ENCODE data around the gene FBXO17.
"Not testable (repeated sequence)": the region's sequence is repeated elsewhere in the genome, so short reads cannot be mapped to it uniquely, and the experiment has no call there.

FBXO17 gene

DNA sequence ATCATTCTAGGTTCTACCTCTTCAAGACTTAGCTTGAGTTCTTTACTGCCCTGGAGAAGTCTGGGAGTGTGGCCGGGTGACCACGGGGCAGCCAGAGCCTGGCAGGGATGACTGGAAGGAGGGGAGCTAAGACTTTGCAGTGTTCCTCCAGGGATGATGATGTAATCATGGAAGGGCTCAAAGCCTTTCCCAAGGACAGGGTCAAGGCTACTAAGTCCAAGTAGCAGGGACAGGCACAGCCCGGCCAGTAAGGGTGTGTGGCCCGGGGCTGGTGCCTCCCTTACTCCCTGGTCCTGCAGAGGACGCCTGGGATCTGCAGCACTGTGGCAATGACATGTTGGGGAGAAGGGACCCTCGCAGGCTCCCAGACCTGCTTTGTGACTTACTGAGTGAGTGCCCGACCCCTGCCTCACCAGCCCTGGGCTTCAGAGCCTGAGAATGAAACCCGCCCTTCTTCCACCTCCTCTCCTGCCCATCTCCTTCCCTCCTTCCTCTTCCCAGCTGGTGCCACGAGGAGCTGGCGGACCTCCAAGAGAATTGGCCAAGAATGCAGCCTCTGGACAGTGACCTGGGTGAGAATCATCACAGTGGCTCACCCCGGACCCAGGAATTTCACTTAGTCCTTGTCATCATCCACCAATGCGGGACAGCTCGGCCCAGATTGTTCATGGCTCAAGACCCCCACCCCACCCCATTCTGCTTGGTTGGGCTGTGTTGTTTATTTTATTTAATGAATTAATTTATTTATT lies 15.6 kb upstream of the FBXO17 start:
- Mint-ChIP-seq H3K27me3 (peaks cover 17% of the 10 kb centered on the region), H3K27ac (no peak overlapping the region), H3K36me3 (ENCODE audit: low read depth) (no peaks in the 10 kb centered on the region), H3K9me3 (no peaks in the 10 kb centered on the region), H3K4me1 (ENCODE audit: low read depth) (no peaks in the 10 kb centered on the region), H3K4me3 (no peak overlapping the region)

GRCh38 chr19:38989614-38990013 lies 14.1 kb upstream of the FBXO17 start:
- H3K27ac Mint-ChIP-seq = not testable (repeated sequence)
- H3K27me3 Mint-ChIP-seq = peaks cover 20% of the 10 kb centered on the region

GRCh38 chr19:38989066-38989605 lies 13.6 kb upstream of the FBXO17 start:
- Mint-ChIP-seq H3K36me3 (ENCODE audit: low read depth) (no peaks in the 10 kb centered on the region), H3K9me3 (no peaks in the 10 kb centered on the region), H3K4me3 (no peak overlapping the region), H3K27me3 (peaks cover 20% of the 10 kb centered on the region), H3K4me1 (ENCODE audit: low read depth) (no peaks in the 10 kb centered on the region), H3K27ac (no peak overlapping the region)

More at GRCh38 chr19:38989614-38990013, 14.1 kb upstream of the FBXO17 start:
- H3K36me3 Mint-ChIP-seq (ENCODE audit: low read depth); H3K4me3 Mint-ChIP-seq; H3K4me1 Mint-ChIP-seq (ENCODE audit: low read depth); H3K9me3 Mint-ChIP-seq: not testable (repeated sequence)

DNA sequence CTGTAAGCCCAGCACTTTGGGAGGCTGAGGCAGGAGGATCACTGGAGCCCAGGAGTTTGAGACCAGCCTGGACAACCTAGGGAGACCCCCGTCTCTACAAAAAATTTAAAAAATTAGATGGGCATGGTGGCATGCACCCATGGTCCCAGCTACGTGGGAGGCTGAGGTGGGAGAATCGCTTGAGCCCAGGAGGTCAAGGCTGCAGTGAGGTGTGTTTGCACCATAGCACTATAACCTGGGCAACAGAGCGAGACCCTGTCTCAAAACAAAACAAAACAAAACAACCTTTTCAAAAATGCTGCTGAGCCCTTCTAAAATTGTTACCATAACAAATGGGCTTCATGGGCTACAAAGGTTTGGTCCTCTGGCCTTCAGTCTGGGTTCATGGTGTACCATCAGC lies 13.1 kb upstream of the FBXO17 start:
- H3K4me1 Mint-ChIP-seq (ENCODE audit: low read depth); H3K36me3 Mint-ChIP-seq (ENCODE audit: low read depth); H3K9me3 Mint-ChIP-seq; H3K4me3 Mint-ChIP-seq; H3K27ac Mint-ChIP-seq: not testable (repeated sequence)
- peaks cover 20% of the 10 kb centered on the region for H3K27me3 Mint-ChIP-seq

DNA sequence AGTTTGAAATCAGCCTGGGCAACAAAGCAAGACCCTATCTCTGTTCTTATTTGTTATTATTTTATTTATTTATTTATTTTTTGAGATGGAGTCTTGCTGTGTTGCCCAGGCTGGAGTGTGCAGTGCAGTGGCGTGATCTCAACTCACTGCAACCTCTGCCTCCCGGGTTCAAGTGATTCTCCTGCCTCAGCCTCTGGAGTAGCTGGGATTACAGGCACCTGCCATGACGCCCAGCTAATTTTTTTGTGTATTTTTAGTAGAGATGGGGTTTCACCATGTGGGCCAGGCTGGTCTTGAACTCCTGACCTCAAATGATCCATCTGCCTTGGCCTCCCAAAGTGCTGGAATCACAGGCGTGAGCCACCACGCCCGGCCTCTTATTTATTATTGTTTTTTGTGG lies 12.2 kb upstream of the FBXO17 start:
- peaks cover 19% of the 10 kb centered on the region for H3K27me3 Mint-ChIP-seq
- not testable (repeated sequence) for H3K4me1 Mint-ChIP-seq (ENCODE audit: low read depth)

DNA sequence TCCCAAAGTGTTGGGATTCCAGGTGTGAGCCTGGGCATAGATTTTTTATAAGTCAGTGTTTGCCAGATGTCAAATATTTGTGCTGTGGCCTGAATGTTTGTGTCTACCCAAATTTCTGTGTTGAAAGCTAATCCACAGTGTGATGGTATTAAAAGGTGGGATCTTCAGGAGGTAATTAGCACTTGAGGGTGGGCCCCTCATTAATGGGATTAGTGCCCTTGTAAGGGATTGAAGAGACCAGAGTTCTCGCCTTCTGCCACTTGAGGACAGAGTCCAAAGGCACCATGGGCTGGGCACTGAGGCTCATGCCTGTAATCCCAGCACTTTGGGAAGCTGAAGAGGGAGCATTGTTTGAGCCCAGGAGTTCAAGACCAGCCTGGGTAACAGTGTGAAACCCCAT lies 9.7 kb upstream of the FBXO17 start:
- Mint-ChIP-seq H3K36me3 (ENCODE audit: low read depth) (no peaks in the 10 kb centered on the region), H3K4me3 (no peak overlapping the region), H3K27ac (no peak overlapping the region), H3K27me3 (peaks cover 12% of the 10 kb centered on the region), H3K9me3 (peaks cover 5% of the 10 kb centered on the region), H3K4me1 (ENCODE audit: low read depth) (no peaks in the 10 kb centered on the region)

More for the DNA sequence above, 12.2 kb upstream of the FBXO17 start:
- not testable (repeated sequence) for H3K27ac Mint-ChIP-seq; H3K9me3 Mint-ChIP-seq; H3K36me3 Mint-ChIP-seq (ENCODE audit: low read depth); H3K4me3 Mint-ChIP-seq

DNA sequence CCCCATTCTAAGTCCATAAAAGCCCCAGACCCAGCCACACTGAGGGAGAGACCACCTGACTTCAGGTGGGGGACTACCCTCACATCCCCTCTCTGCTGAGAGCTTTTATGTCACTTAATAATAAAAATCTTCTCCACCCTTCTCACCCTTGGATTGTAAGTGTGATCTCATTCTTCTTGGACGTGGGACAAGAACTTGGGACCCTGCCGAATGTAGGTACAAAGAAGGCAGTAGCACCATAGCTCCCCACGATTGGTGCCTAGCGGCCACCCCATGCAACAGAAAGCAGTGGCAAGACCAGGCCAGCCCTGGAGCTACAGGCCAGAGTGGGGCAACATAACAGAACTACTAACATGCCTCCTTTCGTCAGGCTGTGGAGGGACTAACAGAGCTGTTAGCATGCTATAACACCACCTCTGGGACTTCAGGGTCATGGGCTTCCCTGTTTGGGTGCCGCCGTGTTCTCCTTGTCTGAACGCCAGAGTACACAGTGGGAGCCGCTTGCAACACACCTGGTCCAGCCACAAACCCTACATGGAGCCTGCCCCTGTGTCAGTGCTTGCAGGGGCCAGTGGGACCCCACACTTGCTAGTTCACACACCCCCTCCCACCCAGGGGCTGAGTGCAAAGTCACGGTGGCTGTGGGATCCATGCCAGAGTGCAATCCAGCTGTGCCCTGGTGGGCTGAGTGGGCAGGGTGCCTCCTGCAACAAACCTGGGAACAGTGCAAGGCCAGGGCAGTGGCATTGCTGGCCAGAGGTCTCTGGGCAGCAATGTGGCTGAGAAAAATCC lies 5.2 kb upstream of the FBXO17 start:
- Mint-ChIP-seq H3K27me3 (peaks cover 24% of the 10 kb centered on the region), H3K4me1 (ENCODE audit: low read depth) (peaks cover 22% of the 10 kb centered on the region), H3K36me3 (ENCODE audit: low read depth) (no peaks in the 10 kb centered on the region), H3K27ac (no peak overlapping the region), H3K9me3 (peaks cover 5% of the 10 kb centered on the region), H3K4me3 (no peak overlapping the region)

DNA sequence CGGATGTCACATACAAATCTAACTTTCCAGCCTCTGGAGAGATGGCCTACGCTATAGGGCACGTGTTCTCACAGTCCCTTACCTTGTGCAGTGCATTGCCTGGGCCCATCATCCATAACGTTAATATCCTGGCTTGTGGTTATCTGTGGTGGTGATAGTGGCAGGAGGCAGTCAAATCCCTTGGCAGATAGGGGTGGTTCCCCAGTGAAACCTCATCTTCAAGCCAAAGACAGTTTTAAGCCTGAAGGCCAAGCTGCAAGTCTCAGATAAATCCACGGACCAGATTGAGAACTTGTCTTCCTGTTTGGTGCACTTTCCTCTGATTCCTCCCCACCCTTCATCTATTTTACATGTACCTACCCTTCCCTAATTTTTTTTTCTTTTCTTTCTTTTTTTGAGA lies 4.3 kb upstream of the FBXO17 start:
- Mint-ChIP-seq H3K27me3 (peaks cover 28% of the 10 kb centered on the region), H3K4me1 (ENCODE audit: low read depth) (peaks cover 27% of the 10 kb centered on the region), H3K4me3 (no peak overlapping the region), H3K9me3 (peaks cover 5% of the 10 kb centered on the region), H3K27ac (no peak overlapping the region), H3K36me3 (ENCODE audit: low read depth) (no peaks in the 10 kb centered on the region)

- Mint-ChIP-seq H3K27ac (peak overlapping the region; percentile 36), H3K9me3 (peaks cover 5% of the 10 kb centered on the region), H3K27me3 (peaks cover 34% of the 10 kb centered on the region), H3K36me3 (ENCODE audit: low read depth) (no peaks in the 10 kb centered on the region), H3K4me3 (no peak overlapping the region), H3K4me1 (ENCODE audit: low read depth) (peaks cover 32% of the 10 kb centered on the region)
Measured at GRCh38 chr19:38978326-38978689, 2.8 kb upstream of the FBXO17 start.

DNA sequence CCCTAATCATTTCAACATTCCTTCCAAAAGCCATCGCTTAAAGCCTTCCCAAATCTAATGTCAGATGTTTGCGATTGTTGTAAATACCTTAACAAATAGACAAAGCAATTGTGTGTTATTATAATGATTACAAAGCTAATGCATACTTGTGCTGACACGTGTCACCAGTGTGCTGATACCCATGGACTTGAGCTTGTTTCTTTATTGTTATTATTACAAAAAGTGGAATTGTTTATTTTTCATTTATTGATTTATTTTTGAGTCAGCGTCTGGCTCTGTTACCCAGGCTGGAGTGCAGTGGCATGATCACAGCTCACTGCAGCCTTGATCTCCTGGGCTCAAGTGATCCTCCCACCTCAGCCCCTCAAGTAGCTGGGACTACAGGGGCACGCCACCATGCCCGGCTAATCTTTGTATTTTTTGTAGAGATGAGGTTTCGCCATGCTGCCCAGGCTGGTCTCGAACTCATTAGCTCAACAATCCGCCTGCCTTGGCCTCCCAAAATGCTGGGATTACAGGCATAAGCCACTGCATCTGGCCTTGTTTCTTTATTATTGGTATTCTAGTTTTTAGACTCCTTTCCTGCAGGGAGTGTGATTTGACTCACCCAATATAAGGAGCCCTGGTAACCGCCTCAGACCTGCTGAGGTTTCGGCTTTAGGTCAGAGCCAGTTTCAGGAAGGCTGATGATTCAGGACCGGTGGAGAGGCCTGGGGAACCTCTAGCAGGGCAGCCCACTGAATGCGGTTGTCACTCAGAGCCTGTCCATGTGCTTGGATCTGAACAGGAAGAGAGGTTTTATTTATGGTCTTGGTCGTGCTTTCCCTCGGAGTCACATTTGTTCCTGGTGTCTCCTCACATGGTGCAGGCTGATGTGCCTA lies 2.1 kb upstream of the FBXO17 start:
- H3K27ac Mint-ChIP-seq = peak overlapping the region; percentile 36

GRCh38 chr19:38975861-38976271 lies 324 bp upstream of the FBXO17 start:
- H3K27me3 Mint-ChIP-seq = peaks cover 34% of the 10 kb centered on the region
- no peaks in the 10 kb centered on the region for H3K36me3 Mint-ChIP-seq (ENCODE audit: low read depth)
- no peak overlapping the region for H3K27ac Mint-ChIP-seq
- peaks cover 5% of the 10 kb centered on the region for H3K9me3 Mint-ChIP-seq
- H3K4me3 Mint-ChIP-seq = peak overlapping the region; percentile 20
- H3K4me1 Mint-ChIP-seq (ENCODE audit: low read depth) = peaks cover 32% of the 10 kb centered on the region

More for the DNA sequence above, 2.1 kb upstream of the FBXO17 start:
- H3K27me3 Mint-ChIP-seq = peaks cover 34% of the 10 kb centered on the region
- H3K4me1 Mint-ChIP-seq (ENCODE audit: low read depth) = peaks cover 32% of the 10 kb centered on the region
- H3K4me3 Mint-ChIP-seq = no peak overlapping the region
- no peaks in the 10 kb centered on the region for H3K36me3 Mint-ChIP-seq (ENCODE audit: low read depth)
- H3K9me3 Mint-ChIP-seq = peaks cover 5% of the 10 kb centered on the region

- Mint-ChIP-seq H3K27ac (no peak overlapping the region), H3K27me3 (peaks cover 29% of the 10 kb centered on the region), H3K9me3 (no peaks in the 10 kb centered on the region), H3K4me1 (ENCODE audit: low read depth) (peaks cover 32% of the 10 kb centered on the region), H3K36me3 (ENCODE audit: low read depth) (no peaks in the 10 kb centered on the region), H3K4me3 (peak overlapping the region; percentile 31)
Measured at GRCh38 chr19:38974624-38975213, 823 bp downstream of the FBXO17 start.

- peaks cover 18% of the 10 kb centered on the region for H3K4me1 Mint-ChIP-seq (ENCODE audit: low read depth)
- H3K27me3 Mint-ChIP-seq = peaks cover 24% of the 10 kb centered on the region
- H3K27ac Mint-ChIP-seq = no peak overlapping the region
- H3K9me3 Mint-ChIP-seq = no peaks in the 10 kb centered on the region
- H3K36me3 Mint-ChIP-seq (ENCODE audit: low read depth) = no peaks in the 10 kb centered on the region
- H3K4me3 Mint-ChIP-seq = no peak overlapping the region
Measured at GRCh38 chr19:38971672-38972071, 3.9 kb downstream of the FBXO17 start.
